ENCODE measurements around the gene GKN1.

The GKN1 gene

DNA sequence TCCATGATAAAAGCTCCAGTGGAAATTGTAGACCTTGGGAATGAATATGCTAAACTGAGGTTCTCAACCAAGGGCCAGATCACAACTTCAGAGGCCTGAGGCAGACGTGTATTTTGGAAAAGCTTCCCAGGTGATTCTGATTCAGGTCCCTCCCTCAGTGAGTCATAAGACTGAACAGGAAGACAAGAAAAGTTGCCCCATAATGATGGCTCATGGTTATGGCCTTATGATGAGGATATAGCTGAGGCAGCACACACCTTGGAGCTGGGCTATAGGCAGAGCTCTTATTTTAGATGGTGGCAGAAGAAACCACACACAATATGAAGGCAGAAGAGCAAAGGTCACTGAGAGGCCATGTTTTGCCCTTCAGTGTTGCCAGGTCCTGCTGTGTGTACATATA is 48.1 kb downstream of the GKN1 start (continued):
- TF ChIP-seq, protein P1, sequence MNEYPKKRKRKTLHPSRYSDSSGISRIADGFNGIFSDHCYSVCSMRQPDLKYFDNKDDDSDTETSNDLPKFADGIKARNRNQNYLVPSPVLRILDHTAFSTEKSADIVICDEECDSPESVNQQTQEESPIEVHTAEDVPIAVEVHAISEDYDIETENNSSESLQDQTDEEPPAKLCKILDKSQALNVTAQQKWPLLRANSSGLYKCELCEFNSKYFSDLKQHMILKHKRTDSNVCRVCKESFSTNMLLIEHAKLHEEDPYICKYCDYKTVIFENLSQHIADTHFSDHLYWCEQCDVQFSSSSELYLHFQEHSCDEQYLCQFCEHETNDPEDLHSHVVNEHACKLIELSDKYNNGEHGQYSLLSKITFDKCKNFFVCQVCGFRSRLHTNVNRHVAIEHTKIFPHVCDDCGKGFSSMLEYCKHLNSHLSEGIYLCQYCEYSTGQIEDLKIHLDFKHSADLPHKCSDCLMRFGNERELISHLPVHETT (tag by site-specific recombination; IDR thresholded peaks at IDR 0.05) = no peak
- TF ChIP-seq ZNF791 (tag by site-specific recombination; IDR thresholded peaks at IDR 0.05) = no peak
- TF ChIP-seq ZNF530 (tag by site-specific recombination; IDR thresholded peaks at IDR 0.05; ENCODE audit: low read depth) = no peak
- TF ChIP-seq, protein P2, sequence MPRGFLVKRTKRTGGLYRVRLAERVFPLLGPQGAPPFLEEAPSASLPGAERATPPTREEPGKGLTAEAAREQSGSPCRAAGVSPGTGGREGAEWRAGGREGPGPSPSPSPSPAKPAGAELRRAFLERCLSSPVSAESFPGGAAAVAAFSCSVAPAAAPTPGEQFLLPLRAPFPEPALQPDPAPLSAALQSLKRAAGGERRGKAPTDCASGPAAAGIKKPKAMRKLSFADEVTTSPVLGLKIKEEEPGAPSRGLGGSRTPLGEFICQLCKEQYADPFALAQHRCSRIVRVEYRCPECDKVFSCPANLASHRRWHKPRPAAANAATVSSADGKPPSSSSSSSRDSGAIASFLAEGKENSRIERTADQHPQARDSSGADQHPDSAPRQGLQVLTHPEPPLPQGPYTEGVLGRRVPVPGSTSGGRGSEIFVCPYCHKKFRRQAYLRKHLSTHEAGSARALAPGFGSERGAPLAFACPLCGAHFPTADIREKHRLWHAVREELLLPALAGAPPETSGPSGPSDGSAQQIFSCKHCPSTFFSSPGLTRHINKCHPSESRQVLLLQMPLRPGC (tag by site-specific recombination; IDR thresholded peaks at IDR 0.05) = no peak
- TF ChIP-seq ZNF114 (tag by site-specific recombination; IDR thresholded peaks at IDR 0.05) = no peak
- TF ChIP-seq, protein P3, sequence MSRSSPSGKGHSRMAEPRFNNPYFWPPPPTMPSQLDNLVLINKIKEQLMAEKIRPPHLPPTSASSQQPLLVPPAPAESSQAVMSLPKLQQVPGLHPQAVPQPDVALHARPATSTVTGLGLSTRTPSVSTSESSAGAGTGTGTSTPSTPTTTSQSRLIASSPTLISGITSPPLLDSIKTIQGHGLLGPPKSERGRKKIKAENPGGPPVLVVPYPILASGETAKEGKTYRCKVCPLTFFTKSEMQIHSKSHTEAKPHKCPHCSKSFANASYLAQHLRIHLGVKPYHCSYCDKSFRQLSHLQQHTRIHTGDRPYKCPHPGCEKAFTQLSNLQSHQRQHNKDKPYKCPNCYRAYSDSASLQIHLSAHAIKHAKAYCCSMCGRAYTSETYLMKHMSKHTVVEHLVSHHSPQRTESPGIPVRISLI (tag by site-specific recombination; IDR thresholded peaks at IDR 0.05) = no peak

DNA sequence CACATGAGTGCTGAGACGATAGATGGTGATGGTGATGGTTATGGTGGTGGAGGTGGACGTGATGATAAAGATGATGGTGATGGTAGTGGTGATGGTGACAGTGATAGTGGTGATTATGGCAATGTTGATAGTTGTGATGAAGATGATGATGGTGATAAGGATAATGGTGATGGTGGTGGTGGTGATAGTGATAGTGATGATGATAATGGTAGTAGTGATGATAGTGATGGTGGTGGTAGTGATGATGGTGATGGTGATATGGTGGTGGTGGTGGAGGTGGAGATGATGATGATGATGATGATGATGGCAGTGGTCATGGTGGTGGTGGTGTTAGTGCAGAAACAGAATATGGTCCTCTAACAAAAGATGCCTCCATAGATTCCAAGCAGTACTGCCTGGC is 48.8 kb downstream of the GKN1 start:
- no peaks in the 10 kb centered on the region for H3K9me3 ChIP-seq (ENCODE audit: control insufficient read depth, insufficient read depth, low read depth, low read length)
- CTCF ChIA-PET = interaction anchor here (0.7 to 2.3 kb wide), 4 partner anchors 11 to 314 kb away, joined by 3 to 10 read pairs (median 4); partner anchors contain the start of gene ANTXR1
- H3K27ac ChIP-seq (ENCODE audit: extremely low read depth, low read depth, low read length) = no peak overlapping the region
- H3K4me1 ChIP-seq (ENCODE audit: control insufficient read depth, insufficient read depth, low read length) = peaks cover 7% of the 10 kb centered on the region; the same call in 1 of the 2 replicates
- POLR2A ChIA-PET = no interaction called here
- H3K4me3 ChIP-seq (ENCODE audit: low read depth, low read length) = no peak overlapping the region
- H3K36me3 ChIP-seq (ENCODE audit: control insufficient read depth in 2 of 2, insufficient read depth in 1 of 2, low read length in 2 of 2) = no peaks in the 10 kb centered on the region; a peak in 1 of 3 replicates
- TF ChIP-seq ZNF19 (tag by site-specific recombination; IDR thresholded peaks at IDR 0.05; ENCODE audit: low read depth) (no peak), ZBTB17 (tag by site-specific recombination; IDR thresholded peaks at IDR 0.05) (no peak), ZNF354C (tag by site-specific recombination; IDR thresholded peaks at IDR 0.05; ENCODE audit: borderline replicate concordance, low read depth) (no peak), ZNF830 (tag by site-specific recombination; IDR thresholded peaks at IDR 0.05; ENCODE audit: low read depth) (no peak), ZNF24 (tag by site-specific recombination; IDR thresholded peaks at IDR 0.05) (no peak), ZFP69B (tag by site-specific recombination; IDR thresholded peaks at IDR 0.05) (no peak), ZNF707 (tag by site-specific recombination; IDR thresholded peaks at IDR 0.05) (0 out of 2 replicates have a peak, but pooled peaks have one; percentile 15), ZNF555 (tag by site-specific recombination; conservative IDR thresholded peaks at IDR 0.05) (no peak), ZEB2 (tag by site-specific recombination; IDR thresholded peaks at IDR 0.05) (no peak), ZNF560 (tag by site-specific recombination; IDR thresholded peaks at IDR 0.05; ENCODE audit: borderline replicate concordance) (no peak), ZNF37A (tag by site-specific recombination; IDR thresholded peaks at IDR 0.05) (no peak), SP2 (tag by site-specific recombination; IDR thresholded peaks at IDR 0.05) (no peak), ZNF311 (tag by site-specific recombination; IDR thresholded peaks at IDR 0.05; ENCODE audit: borderline replicate concordance) (no peak), KLF7 (tag by site-specific recombination; IDR thresholded peaks at IDR 0.05; ENCODE audit: borderline replicate concordance) (no peak), ZNF416 (tag by site-specific recombination; IDR thresholded peaks at IDR 0.05) (no peak), KLF16 (tag by site-specific recombination; IDR thresholded peaks at IDR 0.05) (peak; percentile 61; the same call in 1 of the 2 replicates)
- TF ChIP-seq, protein P4, sequence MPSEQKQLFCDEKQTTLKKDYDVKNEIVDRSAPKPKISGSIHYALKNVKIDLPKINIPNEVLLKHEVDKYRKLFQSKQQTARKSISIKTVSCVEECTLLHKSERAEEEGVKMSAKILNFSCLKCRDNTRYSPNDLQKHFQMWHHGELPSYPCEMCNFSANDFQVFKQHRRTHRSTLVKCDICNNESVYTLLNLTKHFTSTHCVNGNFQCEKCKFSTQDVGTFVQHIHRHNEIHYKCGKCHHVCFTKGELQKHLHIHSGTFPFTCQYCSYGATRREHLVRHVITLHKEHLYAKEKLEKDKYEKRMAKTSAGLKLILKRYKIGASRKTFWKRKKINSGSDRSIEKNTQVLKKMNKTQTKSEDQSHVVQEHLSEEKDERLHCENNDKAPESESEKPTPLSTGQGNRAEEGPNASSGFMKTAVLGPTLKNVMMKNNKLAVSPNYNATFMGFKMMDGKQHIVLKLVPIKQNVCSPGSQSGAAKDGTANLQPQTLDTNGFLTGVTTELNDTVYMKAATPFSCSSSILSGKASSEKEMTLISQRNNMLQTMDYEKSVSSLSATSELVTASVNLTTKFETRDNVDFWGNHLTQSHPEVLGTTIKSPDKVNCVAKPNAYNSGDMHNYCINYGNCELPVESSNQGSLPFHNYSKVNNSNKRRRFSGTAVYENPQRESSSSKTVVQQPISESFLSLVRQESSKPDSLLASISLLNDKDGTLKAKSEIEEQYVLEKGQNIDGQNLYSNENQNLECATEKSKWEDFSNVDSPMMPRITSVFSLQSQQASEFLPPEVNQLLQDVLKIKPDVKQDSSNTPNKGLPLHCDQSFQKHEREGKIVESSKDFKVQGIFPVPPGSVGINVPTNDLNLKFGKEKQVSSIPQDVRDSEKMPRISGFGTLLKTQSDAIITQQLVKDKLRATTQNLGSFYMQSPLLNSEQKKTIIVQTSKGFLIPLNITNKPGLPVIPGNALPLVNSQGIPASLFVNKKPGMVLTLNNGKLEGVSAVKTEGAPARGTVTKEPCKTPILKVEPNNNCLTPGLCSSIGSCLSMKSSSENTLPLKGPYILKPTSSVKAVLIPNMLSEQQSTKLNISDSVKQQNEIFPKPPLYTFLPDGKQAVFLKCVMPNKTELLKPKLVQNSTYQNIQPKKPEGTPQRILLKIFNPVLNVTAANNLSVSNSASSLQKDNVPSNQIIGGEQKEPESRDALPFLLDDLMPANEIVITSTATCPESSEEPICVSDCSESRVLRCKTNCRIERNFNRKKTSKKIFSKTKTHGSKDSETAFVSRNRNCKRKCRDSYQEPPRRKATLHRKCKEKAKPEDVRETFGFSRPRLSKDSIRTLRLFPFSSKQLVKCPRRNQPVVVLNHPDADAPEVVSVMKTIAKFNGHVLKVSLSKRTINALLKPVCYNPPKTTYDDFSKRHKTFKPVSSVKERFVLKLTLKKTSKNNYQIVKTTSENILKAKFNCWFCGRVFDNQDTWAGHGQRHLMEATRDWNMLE (tag by site-specific recombination; conservative IDR thresholded peaks at IDR 0.05; ENCODE audit: low read depth) = no peak
- TF ChIP-seq, protein P5, sequence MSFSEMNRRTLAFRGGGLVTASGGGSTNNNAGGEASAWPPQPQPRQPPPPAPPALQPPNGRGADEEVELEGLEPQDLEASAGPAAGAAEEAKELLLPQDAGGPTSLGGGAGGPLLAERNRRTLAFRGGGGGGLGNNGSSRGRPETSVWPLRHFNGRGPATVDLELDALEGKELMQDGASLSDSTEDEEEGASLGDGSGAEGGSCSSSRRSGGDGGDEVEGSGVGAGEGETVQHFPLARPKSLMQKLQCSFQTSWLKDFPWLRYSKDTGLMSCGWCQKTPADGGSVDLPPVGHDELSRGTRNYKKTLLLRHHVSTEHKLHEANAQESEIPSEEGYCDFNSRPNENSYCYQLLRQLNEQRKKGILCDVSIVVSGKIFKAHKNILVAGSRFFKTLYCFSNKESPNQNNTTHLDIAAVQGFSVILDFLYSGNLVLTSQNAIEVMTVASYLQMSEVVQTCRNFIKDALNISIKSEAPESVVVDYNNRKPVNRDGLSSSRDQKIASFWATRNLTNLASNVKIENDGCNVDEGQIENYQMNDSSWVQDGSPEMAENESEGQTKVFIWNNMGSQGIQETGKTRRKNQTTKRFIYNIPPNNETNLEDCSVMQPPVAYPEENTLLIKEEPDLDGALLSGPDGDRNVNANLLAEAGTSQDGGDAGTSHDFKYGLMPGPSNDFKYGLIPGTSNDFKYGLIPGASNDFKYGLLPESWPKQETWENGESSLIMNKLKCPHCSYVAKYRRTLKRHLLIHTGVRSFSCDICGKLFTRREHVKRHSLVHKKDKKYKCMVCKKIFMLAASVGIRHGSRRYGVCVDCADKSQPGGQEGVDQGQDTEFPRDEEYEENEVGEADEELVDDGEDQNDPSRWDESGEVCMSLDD (tag by site-specific recombination; IDR thresholded peaks at IDR 0.05) = no peak

Measured in HEK293 (cell line).